GM10266 (cell line): ENCODE data around the gene SLCO2B1.

Experiments
- DNase-seq: peaks from one replicate; pipeline ENCODE4 v3.0.0; 2012; ENCODE audit errors: extremely low spot score
- CTCF ChIP-seq: IDR thresholded peaks from 2 replicates; pipeline ENCODE4 v1.5.1; 2012; ENCODE audit warnings: mild to moderate bottlenecking, low read depth; ENCODE audit not compliant: control insufficient read depth, insufficient read depth; ENCODE audit errors: missing control alignments

The SLCO2B1 gene

DNA sequence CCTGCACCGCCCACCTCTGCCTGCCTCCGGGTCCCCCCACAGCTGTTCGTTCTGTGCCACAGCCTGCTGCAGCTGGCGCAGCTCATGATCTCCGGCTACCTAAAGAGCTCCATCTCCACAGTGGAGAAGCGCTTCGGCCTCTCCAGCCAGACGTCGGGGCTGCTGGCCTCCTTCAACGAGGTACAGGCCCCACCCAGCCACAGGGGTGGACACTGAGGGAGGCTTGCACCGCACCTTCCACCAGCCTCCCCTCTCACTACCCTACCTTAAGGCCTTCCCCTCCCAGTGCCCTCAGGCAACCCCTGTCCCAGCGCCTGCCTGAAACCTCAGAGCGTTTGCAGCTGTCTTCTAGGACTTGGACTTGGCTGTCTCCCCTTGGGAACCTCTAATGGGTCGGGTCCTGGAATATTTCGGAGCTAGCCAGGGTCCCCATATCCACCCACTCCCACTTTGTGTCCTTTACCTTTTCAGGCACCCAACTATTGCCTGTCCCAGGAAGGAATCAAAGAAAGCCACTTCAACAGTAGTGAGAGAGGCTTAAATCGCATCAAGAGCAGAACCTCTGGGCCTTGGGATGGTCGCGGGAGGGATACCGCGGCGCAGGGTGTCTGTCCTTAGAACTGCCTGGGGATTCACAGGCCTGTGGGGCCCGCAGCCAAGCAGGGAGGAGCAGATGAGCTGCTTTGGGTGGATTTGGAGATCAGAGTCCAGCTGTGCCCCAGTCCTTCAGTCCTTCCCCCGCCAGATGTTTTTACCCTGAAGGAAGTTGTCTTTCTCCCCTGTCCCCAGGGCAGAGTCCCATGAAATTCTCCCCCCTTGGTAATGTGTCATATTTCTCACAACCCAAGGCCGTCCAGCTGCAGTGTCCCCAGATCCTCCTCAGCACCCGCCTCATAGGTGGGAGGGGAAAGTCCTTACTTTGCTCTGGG is 13.3 kb downstream of the SLCO2B1 start:
- no peak for DNase-seq
- no peak for TF ChIP-seq CTCF

DNA sequence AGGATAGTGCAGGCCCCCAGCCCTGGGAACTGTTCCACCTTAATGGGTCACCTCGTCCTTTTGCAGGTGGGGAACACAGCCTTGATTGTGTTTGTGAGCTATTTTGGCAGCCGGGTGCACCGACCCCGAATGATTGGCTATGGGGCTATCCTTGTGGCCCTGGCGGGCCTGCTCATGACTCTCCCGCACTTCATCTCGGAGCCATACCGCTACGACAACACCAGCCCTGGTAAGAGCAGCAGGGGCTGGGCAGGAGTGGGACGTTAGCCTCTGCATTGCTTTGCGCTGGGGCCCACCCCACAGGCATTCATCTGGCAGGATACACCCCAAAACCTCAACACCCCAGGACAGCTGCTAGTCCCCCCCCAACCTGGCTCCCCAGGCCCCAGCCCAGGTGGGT is 14.8 kb downstream of the SLCO2B1 start:
- DNase-seq, result no peak
- no peak for TF ChIP-seq CTCF

DNA sequence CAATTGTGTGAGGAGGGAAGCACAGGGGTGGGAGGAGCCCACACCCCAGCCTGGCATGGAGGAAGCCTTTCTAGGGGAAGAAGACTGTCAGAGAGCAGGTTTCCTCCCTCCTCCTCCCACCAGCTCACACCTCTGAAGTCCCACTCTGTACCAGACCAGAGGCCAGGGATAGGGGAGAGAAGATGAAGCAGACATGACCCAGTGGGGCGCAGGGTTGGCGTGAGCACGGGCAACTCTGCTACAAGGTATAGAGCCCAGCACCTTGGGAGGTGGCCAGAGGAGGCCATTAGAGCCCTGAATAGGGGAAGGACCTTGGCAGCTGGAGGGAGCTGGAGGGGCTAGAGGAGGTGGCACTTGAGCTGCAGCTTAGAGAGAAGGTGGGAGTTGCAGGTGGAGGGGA is 15.9 kb downstream of the SLCO2B1 start:
- no peak for TF ChIP-seq CTCF
- DNase-seq, result no peak

GRCh38 chr11:75167617-75168016 is 16.7 kb downstream of the SLCO2B1 start:
- DNase-seq, result no peak
- no peak for TF ChIP-seq CTCF

- no peak for DNase-seq
- no peak for TF ChIP-seq CTCF
Observed at GRCh38 chr11:75169101-75169885, 18.4 kb downstream of the SLCO2B1 start.

- TF ChIP-seq CTCF, result no peak
Observed at GRCh38 chr11:75170516-75171201, 19.8 kb downstream of the SLCO2B1 start.

More at GRCh38 chr11:75170516-75171201, 19.8 kb downstream of the SLCO2B1 start:
- DNase-seq, result no peak
